K562 (cell line): ENCODE data around the gene CD164L2. TPM values are rescaled to one million over a fixed set of nuclear protein-coding genes. Genes with fewer than 3 reads are reported as not detected.

Source experiments
- CBFB ChIP-seq: sonication (generic); formaldehyde crosslinking; IDR thresholded peaks from 2 replicates; pipeline ENCODE4 v1.4.0; 2020; ENCODE audit warnings: mild to moderate bottlenecking, missing genetic modification reagents
- EGR1 ChIP-seq: fragments of 450-650 bp; conservative IDR thresholded peaks from 2 replicates; pipeline ENCODE4 v1.6.1; 2017; ENCODE audit warnings: mild to moderate bottlenecking
- ESRRB ChIP-seq: fragments of 250-450 bp; sonication (Bioruptor Pico); IDR thresholded peaks from 2 replicates; pipeline ENCODE4 v1.5.0; 2020; ENCODE audit warnings: mild to moderate bottlenecking, moderate library complexity, borderline replicate concordance
- GATAD2B ChIP-seq: fragments of 450-650 bp; IDR thresholded peaks from 2 replicates; pipeline ENCODE4 v1.6.1; 2017; ENCODE audit warnings: mild to moderate bottlenecking, borderline replicate concordance
- HLTF ChIP-seq: fragments of 450-650 bp; IDR thresholded peaks from 2 replicates; pipeline ENCODE4 v1.6.1; 2016
- HMBOX1 ChIP-seq: sonication (generic); IDR thresholded peaks from 2 replicates; pipeline ENCODE4 v1.6.1; 2016
- MYBL2 ChIP-seq, 2 experiments: fragments of 450-650 bp in 1 of 2; sonication (generic) in 1 of 2; formaldehyde crosslinking in 1 of 2; IDR thresholded peaks; 2 replicates each; pipeline versions ENCODE4 v1.6.1 to v1.8.1; 2017 to 2022; ENCODE audit warnings: borderline replicate concordance in 1 of 2, inconsistent platforms in 1 of 2, low read depth in 1 of 2, mild to moderate bottlenecking in 1 of 2, missing genetic modification reagents in 1 of 2, moderate library complexity in 1 of 2
- NFYB ChIP-seq: IDR thresholded peaks from 2 replicates; pipeline ENCODE4 v1.6.1; 2011; ENCODE audit warnings: mild to moderate bottlenecking, moderate library complexity; ENCODE audit not compliant: insufficient read length; ENCODE audit errors: extremely low read depth
- NR2C1 ChIP-seq, 2 experiments: fragments of 450-650 bp; IDR thresholded peaks; 2 replicates each; pipeline ENCODE4 v1.6.1; 2017; ENCODE audit warnings: mild to moderate bottlenecking in 2 of 2, antibody characterized with exemption in 1 of 2, inconsistent platforms in 1 of 2, missing compliant biosample characterization in 1 of 2, missing genetic modification characterization in 1 of 2
- POLR2AphosphoS5 ChIP-seq: IDR thresholded peaks from 2 replicates; pipeline ENCODE4 v1.6.1; 2011; ENCODE audit warnings: mild to moderate bottlenecking, low read depth, low read length, moderate library complexity; ENCODE audit not compliant: control insufficient read depth, insufficient read depth
- SRSF3 ChIP-seq: fragments of 200-400 bp; formaldehyde crosslinking; IDR thresholded peaks from 2 replicates; pipeline ENCODE4 v1.6.1; 2016; ENCODE audit warnings: mild to moderate bottlenecking, low read length, moderate library complexity; ENCODE audit not compliant: insufficient read depth
- ZMIZ1 ChIP-seq, 2 experiments: fragments of 150-350 bp in 1 of 2; IDR thresholded peaks; 2 replicates each; pipeline ENCODE4 v1.6.1; 2012 to 2016; ENCODE audit warnings: low read depth in 2 of 2, low read length in 2 of 2, mild to moderate bottlenecking in 1 of 2, moderate library complexity in 1 of 2
- ZNF354B ChIP-seq: fragments of 250-450 bp; sonication (Bioruptor Pico); IDR thresholded peaks from 2 replicates; pipeline ENCODE4 v1.4.0; 2020
- ZNF431 ChIP-seq: sonication (generic); formaldehyde crosslinking; IDR thresholded peaks from 2 replicates; pipeline ENCODE4 v1.8.0; 2022; ENCODE audit warnings: mild to moderate bottlenecking, missing genetic modification reagents
- ZNF57 ChIP-seq: fragments of 450-650 bp; formaldehyde crosslinking; IDR thresholded peaks from 2 replicates; pipeline ENCODE4 v1.4.0; 2020; ENCODE audit warnings: mild to moderate bottlenecking, moderate library complexity
- ZNF589 ChIP-seq: fragments of 200-800 bp; sonication (Bioruptor generic); IDR thresholded peaks from 2 replicates; pipeline ENCODE4 v1.6.1; 2016; ENCODE audit warnings: low read depth, missing genetic modification characterization, missing compliant biosample characterization
- ZNF778 ChIP-seq: fragments of 450-650 bp; formaldehyde crosslinking; IDR thresholded peaks from 2 replicates; pipeline ENCODE4 v1.4.0; 2020; ENCODE audit warnings: mild to moderate bottlenecking, moderate library complexity
- ZNF780A ChIP-seq: fragments of 250-450 bp; sonication (Bioruptor Pico); IDR thresholded peaks from 2 replicates; pipeline ENCODE4 v1.5.0; 2021; ENCODE audit warnings: mild to moderate bottlenecking
- polyA plus RNA-seq, 8 experiments: library from polyadenylated mRNA; depleted of rRNA in 4 of 8; stranded (reverse) in 5 of 8; unstranded in 3 of 8; fragments of >200 nt; fragmentation: Nextera tagmentation in 2 of 8; fragmentation: Illumina TruSeq in 1 of 8; extraction: Ambion mirVana in 2 of 8; extraction: Trizol in 1 of 8; gene quantifications; 2 replicates each; pipeline versions ENCODE4 v1.2.1 to v1.2.3, GENCODE V29; 2011 to 2014; ENCODE audit warnings: inconsistent platforms in 1 of 8, missing spikeins in 1 of 8
- total RNA-seq, 7 experiments: library from RNA; depleted of rRNA in 6 of 7; stranded (reverse); fragments of >200 nt in 6 of 7; fragmentation: Illumina TruSeq in 2 of 7; extraction: Trizol in 2 of 7; gene quantifications; 2 replicates each; pipeline versions ENCODE4 v1.2.1 to v1.2.3, GENCODE V29; 2011 to 2021; ENCODE audit warnings: low replicate concordance in 1 of 7
- TF ChIP-seq, protein P1 (sequence below): fragments of 250-450 bp; sonication (Bioruptor Pico); IDR thresholded peaks from 2 replicates; pipeline ENCODE4 v1.4.0; 2020; ENCODE audit warnings: mild to moderate bottlenecking, moderate library complexity

Gene CD164L2
- total and polyA plus RNA-seq, 9 of the 15 experiments (the other 6 are each of a cell fraction or from before 2014, with no cell fraction given) = 0.08 to 0.92 (median 0.38) TPM; not detected in 1

DNA sequence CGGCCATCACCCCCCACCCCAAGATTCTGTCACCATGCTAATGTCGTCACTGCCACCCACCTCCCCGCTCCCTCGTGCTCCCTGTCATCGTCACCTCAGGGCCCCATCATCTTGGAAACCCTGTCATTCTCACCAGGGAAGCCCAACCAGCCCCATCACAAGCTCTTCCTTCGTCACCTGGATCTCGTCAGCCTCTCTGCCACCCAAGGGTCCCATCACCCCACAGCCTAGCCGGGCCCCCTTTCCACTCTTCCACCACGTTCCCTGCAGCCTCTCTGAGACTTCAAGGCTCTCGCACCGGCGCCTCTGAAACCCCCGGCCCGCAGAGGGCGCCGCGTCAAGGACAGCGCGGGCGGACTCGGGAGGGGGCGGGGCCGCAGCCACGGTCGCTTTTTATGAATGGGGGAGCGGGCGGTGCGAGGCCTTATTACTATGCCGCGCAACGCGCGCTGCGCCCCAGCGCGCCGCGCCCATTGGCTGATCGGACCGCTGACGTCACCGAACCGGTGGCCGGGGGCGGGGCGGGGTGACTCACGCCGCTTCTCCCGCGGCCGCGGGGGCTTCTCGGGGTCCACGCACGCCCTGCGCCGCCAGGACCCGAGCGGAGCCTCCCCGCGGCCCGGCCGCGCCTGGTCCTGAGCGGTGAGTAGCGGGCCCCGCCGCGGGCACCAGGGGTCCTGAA lies 9.1 kb upstream of the CD164L2 start, which contains the start of gene GPR3 (continued):
- TF ChIP-seq ZMIZ1 (IDR thresholded peaks at IDR 0.05; ENCODE audit: low read depth in 2 of 2, low read length in 2 of 2) (peak in 1 of 2 experiments; percentile 48; a peak in 1 of 4 replicates), GATAD2B (peak; percentile 94; the same call in 1 of the 2 replicates), HMBOX1 (no peak), HLTF (peak; percentile 34; the same call in 1 of the 2 replicates), ZNF57 (CRISPR knock-in tag) (no peak), ESRRB (CRISPR knock-in tag) (no peak), NFYB (peak; percentile 72), ZNF778 (CRISPR knock-in tag) (no peak), POLR2AphosphoS5 (0 out of 2 replicates have a peak, but pooled peaks have one; percentile 28), EGR1 (peak; percentile 77), MYBL2 (IDR thresholded peaks at IDR 0.05; ENCODE audit: low read depth) (0 out of 2 replicates have a peak, but pooled peaks have one; percentile 44), MYBL2 (CRISPR knock-in tag; IDR thresholded peaks at IDR 0.05; ENCODE audit: borderline replicate concordance) (no peak), ZNF431 (CRISPR knock-in tag) (no peak), ZNF780A (CRISPR knock-in tag) (no peak), NR2C1 (IDR thresholded peaks at IDR 0.05) (no peak), NR2C1 (tag; IDR thresholded peaks at IDR 0.05) (no peak), CBFB (CRISPR knock-in tag) (no peak), SRSF3 (no peak), ZNF354B (CRISPR knock-in tag) (no peak), ZNF589 (no peak)
- TF ChIP-seq, protein P1, sequence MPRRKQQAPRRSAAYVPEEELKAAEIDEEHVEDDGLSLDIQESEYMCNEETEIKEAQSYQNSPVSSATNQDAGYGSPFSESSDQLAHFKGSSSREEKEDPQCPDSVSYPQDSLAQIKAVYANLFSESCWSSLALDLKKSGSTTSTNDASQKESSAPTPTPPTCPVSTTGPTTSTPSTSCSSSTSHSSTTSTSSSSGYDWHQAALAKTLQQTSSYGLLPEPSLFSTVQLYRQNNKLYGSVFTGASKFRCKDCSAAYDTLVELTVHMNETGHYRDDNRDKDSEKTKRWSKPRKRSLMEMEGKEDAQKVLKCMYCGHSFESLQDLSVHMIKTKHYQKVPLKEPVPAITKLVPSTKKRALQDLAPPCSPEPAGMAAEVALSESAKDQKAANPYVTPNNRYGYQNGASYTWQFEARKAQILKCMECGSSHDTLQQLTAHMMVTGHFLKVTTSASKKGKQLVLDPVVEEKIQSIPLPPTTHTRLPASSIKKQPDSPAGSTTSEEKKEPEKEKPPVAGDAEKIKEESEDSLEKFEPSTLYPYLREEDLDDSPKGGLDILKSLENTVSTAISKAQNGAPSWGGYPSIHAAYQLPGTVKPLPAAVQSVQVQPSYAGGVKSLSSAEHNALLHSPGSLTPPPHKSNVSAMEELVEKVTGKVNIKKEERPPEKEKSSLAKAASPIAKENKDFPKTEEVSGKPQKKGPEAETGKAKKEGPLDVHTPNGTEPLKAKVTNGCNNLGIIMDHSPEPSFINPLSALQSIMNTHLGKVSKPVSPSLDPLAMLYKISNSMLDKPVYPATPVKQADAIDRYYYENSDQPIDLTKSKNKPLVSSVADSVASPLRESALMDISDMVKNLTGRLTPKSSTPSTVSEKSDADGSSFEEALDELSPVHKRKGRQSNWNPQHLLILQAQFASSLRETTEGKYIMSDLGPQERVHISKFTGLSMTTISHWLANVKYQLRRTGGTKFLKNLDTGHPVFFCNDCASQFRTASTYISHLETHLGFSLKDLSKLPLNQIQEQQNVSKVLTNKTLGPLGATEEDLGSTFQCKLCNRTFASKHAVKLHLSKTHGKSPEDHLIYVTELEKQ (CRISPR knock-in tag) = no peak
